ENCODE results near the gene GRAP. TPM values are rescaled to one million over a fixed set of nuclear protein-coding genes. Genes with fewer than 3 reads are reported as not detected.

The GRAP gene
- total and polyA plus RNA-seq, 2 donors (not counting 3 experiments of a cell fraction or from before 2014, with no cell fraction given) = 32.1 to 43.6 TPM

- H3K27me3 ChIP-seq (ENCODE audit: control insufficient read depth in 2 of 2, insufficient read depth in 2 of 2, low read length in 2 of 2) = no peaks in the 10 kb centered on the region
- intact Hi-C loops (cut with micrococcal nuclease) = loop anchor here (2.0 kb wide), 1 partner anchor 44 kb away; no protein-coding TSS in a partner anchor
- FAIRE-seq (peak; percentile 64), DNase-seq (ENCODE audit: low read depth, low spot score) (peak; percentile 52)
- H3K4me1 ChIP-seq (ENCODE audit: control insufficient read depth, extremely low read depth, insufficient read depth, low read length) = peaks cover 24% of the 10 kb centered on the region
- peak within 1 kb of the TSS; percentile 64 for H2AFZ ChIP-seq (ENCODE audit: low read depth, low read length)
- ChIA-PET POLR2A (no interaction called here), CTCF (interaction anchor here (4.6 kb wide), 1 partner anchor 44 kb away, joined by 35 read pairs; no protein-coding TSS in a partner anchor)
- BruUV-seq (replicated peaks) = TSS peak; percentile 30
- H3K9ac ChIP-seq (replicated peaks; ENCODE audit: extremely low read depth, insufficient read depth, low read length) = peak within 1 kb of the TSS; percentile 93
- no peaks in the 10 kb centered on the region for H4K20me1 ChIP-seq (replicated peaks; ENCODE audit: control insufficient read depth, extremely low read depth, insufficient read depth, low read length)
- H3K27ac ChIP-seq (ENCODE audit: insufficient read depth, low read depth, low read length) = peak within 1 kb of the TSS; percentile 75
- peaks cover 35% of the 10 kb centered on the region for H3K79me2 ChIP-seq (ENCODE audit: control insufficient read depth, insufficient read depth, low read length)
- TF ChIP-seq JUN (IDR thresholded peaks at IDR 0.05; ENCODE audit: borderline replicate concordance, insufficient read depth, insufficient read length, low read depth) (no peak), EZH2 (IDR thresholded peaks at IDR 0.05; ENCODE audit: borderline replicate concordance, low read depth, low read length, severe bottlenecking) (no peak), MAX (IDR thresholded peaks at IDR 0.05; ENCODE audit: insufficient read depth, insufficient read length) (peak; percentile 50), MYC (IDR thresholded peaks at IDR 0.05; ENCODE audit: low read depth, low read length) (no peak), FOS (IDR thresholded peaks at IDR 0.05; ENCODE audit: borderline replicate concordance, insufficient read depth, low read length) (peak; percentile 82), POLR2AphosphoS5 (IDR thresholded peaks at IDR 0.05; ENCODE audit: insufficient read depth, low read depth, low read length) (peak; percentile 67), POLR2A (IDR thresholded peaks at IDR 0.05; ENCODE audit: low read depth, low read length) (no peak)
- H3K4me2 ChIP-seq (ENCODE audit: insufficient read depth, low read length) = peak within 1 kb of the TSS; percentile 70
- H3K4me3 ChIP-seq (replicated peaks in 1 of 3; ENCODE audit: insufficient read depth in 1 of 3, low read depth in 1 of 3, low read length in 3 of 3) = peak within 1 kb of the TSS; percentile 71 to 74 (median 71)
- H3K9me3 ChIP-seq (replicated peaks; ENCODE audit: control insufficient read depth, insufficient read depth, low read length) = no peaks in the 10 kb centered on the region
- dilution Hi-C loops (cut with MboI; ENCODE audit: extremely low pct_ligation_motif_present, low sequenced_read_pairs) = no loop called here
- H3K36me3 ChIP-seq (ENCODE audit: control insufficient read depth in 2 of 2, extremely low read depth in 1 of 2, insufficient read depth in 2 of 2, low read length in 2 of 2) = no peaks in the 10 kb centered on the region
- H3K9me1 ChIP-seq (replicated peaks; ENCODE audit: control insufficient read depth, extremely low read depth, insufficient read depth, low read length) = no peaks in the 10 kb centered on the region
Measured at GRCh38 chr17:19004421-19005136, 42.2 kb downstream of the GRAP start, which contains the start of gene FAM83G. Gene FAM83G, minus strand, starts transcription at chr17:19004764. Its CDS starts 723 bp downstream, at chr17:19004041.
